ENCODE data around the gene TNFRSF17. TPM values are rescaled to one million over a fixed set of nuclear protein-coding genes. Genes with fewer than 3 reads are reported as not detected.

Gene TNFRSF17
- total and polyA plus RNA-seq, 9 of the 15 experiments (the other 6 are each of a cell fraction or from before 2014, with no cell fraction given) = not detected

- CTCF ChIA-PET (ENCODE audit: low intra/inter-chr PET ratio) = no interaction called here
Measured at GRCh38 chr16:11992008-11992584, 27.1 kb downstream of the TNFRSF17 start.

GRCh38 chr16:11992586-11993524 is 27.8 kb downstream of the TNFRSF17 start:
- POLR2A ChIA-PET = interaction anchor here (0.6 to 1.2 kb wide), 5 partner anchors 8 to 152 kb away, joined by 3 to 5 read pairs (median 4); no protein-coding TSS in a partner anchor
- Histone ChIP-seq H3K9ac (ENCODE audit: insufficient read depth in 1 of 2, low read depth in 2 of 2, low read length in 2 of 2) (peak overlapping the region in 1 of 2 experiments; percentile 32; a peak in 1 of 4 replicates), H3K4me2 (ENCODE audit: insufficient read depth, low read length) (no peak overlapping the region), H2AFZ (ENCODE audit: low read depth, low read length) (no peak overlapping the region), H3K36me3 (ENCODE audit: control insufficient read depth, insufficient read depth, low read length) (no peaks in the 10 kb centered on the region), H3K9me1 (ENCODE audit: control insufficient read depth, insufficient read depth, low read length) (no peaks in the 10 kb centered on the region), H4K20me1 (replicated peaks; ENCODE audit: control insufficient read depth, insufficient read depth, low read length) (0 out of 2 replicates have a peak, but pooled peaks cover 4% of the 10 kb centered on the region), H3K9me3 (replicated peaks; ENCODE audit: control insufficient read depth, insufficient read depth, low read depth, low read length) (no peaks in the 10 kb centered on the region), H3K27ac (ENCODE audit: extremely low read depth, low read depth, low read length) (no peak overlapping the region), H3K27me3 (ENCODE audit: control insufficient read depth in 2 of 2, insufficient read depth in 2 of 2, low read length in 2 of 2) (no peaks in the 10 kb centered on the region), H3K4me1 (replicated peaks in 1 of 2; ENCODE audit: control insufficient read depth in 2 of 2, insufficient read depth in 2 of 2, low read length in 2 of 2) (peaks cover 8 to 12% of the 10 kb centered on the region in 2 experiments; a peak in 4 of 5 replicates), H3K4me3 (no peak overlapping the region), H3K79me2 (ENCODE audit: control insufficient read depth, insufficient read depth, low read length) (no peaks in the 10 kb centered on the region)
- in situ Hi-C loops (cut with MboI) = no loop called here
- BruUV-seq (replicated peaks) = no TSS peak
- ATAC-seq = no peak
- intact Hi-C loops (cut with micrococcal nuclease) = no loop called here
- no peak for FAIRE-seq
- WGBS (ENCODE audit: insufficient coverage, low coverage, missing lambda C conversion rate) = 75% methylated on average over 16 of the region's 16 CpGs
- CTCF ChIA-PET (ENCODE audit: low intra/inter-chr PET ratio) = no interaction called here
- no peak for DNase-seq (ENCODE audit: extremely low read depth in 1 of 4, low spot score in 3 of 4)
- TF ChIP-seq CHD2 (IDR thresholded peaks at IDR 0.05; ENCODE audit: low read depth, low read length) (no peak), NR2F6 (CRISPR knock-in tag; IDR thresholded peaks at IDR 0.05) (no peak), ATF3 (IDR thresholded peaks at IDR 0.05) (peak; percentile 39; the same call in 1 of the 2 replicates), ATF3 (CRISPR knock-in tag; conservative IDR thresholded peaks at IDR 0.05) (no peak), SIRT6 (IDR thresholded peaks at IDR 0.05; ENCODE audit: low read depth, low read length) (no peak), CC2D1A (IDR thresholded peaks at IDR 0.05) (no peak), POLR2H (tag; IDR thresholded peaks at IDR 0.05; ENCODE audit: low read depth) (no peak), RAD21 (CRISPR knock-in tag; conservative IDR thresholded peaks at IDR 0.05 in 1 of 2, IDR thresholded peaks at IDR 0.05 in 1 of 2) (no peak), NCOA6 (IDR thresholded peaks at IDR 0.05) (no peak), ZNF655 (CRISPR knock-in tag; IDR thresholded peaks at IDR 0.05) (no peak)

More at GRCh38 chr16:11992008-11992584, 27.1 kb downstream of the TNFRSF17 start:
- H3K27me3 ChIP-seq (ENCODE audit: control insufficient read depth in 2 of 2, insufficient read depth in 2 of 2, low read length in 2 of 2) = no peaks in the 10 kb centered on the region
- H4K20me1 ChIP-seq (replicated peaks; ENCODE audit: control insufficient read depth, insufficient read depth, low read length) = 0 out of 2 replicates have a peak, but pooled peaks cover 4% of the 10 kb centered on the region
- peaks cover 8 to 12% of the 10 kb centered on the region in 2 experiments; a peak in 4 of 5 replicates for H3K4me1 ChIP-seq (replicated peaks in 1 of 2; ENCODE audit: control insufficient read depth in 2 of 2, insufficient read depth in 2 of 2, low read length in 2 of 2)
- no peaks in the 10 kb centered on the region for H3K9me1 ChIP-seq (ENCODE audit: control insufficient read depth, insufficient read depth, low read length)
- no TSS peak for BruUV-seq (replicated peaks)
- H3K4me3 ChIP-seq = no peak overlapping the region
- TF ChIP-seq NCOA1 (IDR thresholded peaks at IDR 0.05; ENCODE audit: low read depth) (no peak), CEBPG (CRISPR knock-in tag; IDR thresholded peaks at IDR 0.05) (no peak), CEBPG (tag; conservative IDR thresholded peaks at IDR 0.05 in 1 of 2, IDR thresholded peaks at IDR 0.05 in 1 of 2) (peak; percentile 66 to 68), TRIM24 (IDR thresholded peaks at IDR 0.05) (peak in 1 of 2 experiments; percentile 12; a peak in 1 of 4 replicates)
- no peaks in the 10 kb centered on the region for H3K36me3 ChIP-seq (ENCODE audit: control insufficient read depth, insufficient read depth, low read length)
- POLR2A ChIA-PET = interaction anchor here (1.0 to 1.2 kb wide), 2 partner anchors 9 to 15 kb away, joined by 3 to 4 read pairs; no protein-coding TSS in a partner anchor
- no peak overlapping the region for H2AFZ ChIP-seq (ENCODE audit: low read depth, low read length)
- in situ Hi-C loops (cut with MboI) = no loop called here
- H3K79me2 ChIP-seq (ENCODE audit: control insufficient read depth, insufficient read depth, low read length) = no peaks in the 10 kb centered on the region
- ATAC-seq (no peak), DNase-seq (ENCODE audit: extremely low read depth in 1 of 4, low spot score in 3 of 4) (no peak), FAIRE-seq (no peak)
- H3K9ac ChIP-seq (ENCODE audit: insufficient read depth in 1 of 2, low read depth in 2 of 2, low read length in 2 of 2) = no peak overlapping the region; a peak in 1 of 4 replicates
- H3K4me2 ChIP-seq (ENCODE audit: insufficient read depth, low read length) = no peak overlapping the region
- intact Hi-C loops (cut with micrococcal nuclease) = no loop called here
- H3K9me3 ChIP-seq (replicated peaks; ENCODE audit: control insufficient read depth, insufficient read depth, low read depth, low read length) = no peaks in the 10 kb centered on the region
- WGBS (ENCODE audit: insufficient coverage, low coverage, missing lambda C conversion rate) = 32% methylated on average over 3 of the region's 3 CpGs
- H3K27ac ChIP-seq (ENCODE audit: extremely low read depth, low read depth, low read length) = no peak overlapping the region

Measured in K562 (cell line).